Activated CD8-positive, alpha-beta T cell treated with anti-CD3 and anti-CD28 coated beads for 36 hours (primary cell): ENCODE results near the gene GRM8. TPM values are rescaled to one million over a fixed set of nuclear protein-coding genes. Genes with fewer than 3 reads are reported as not detected.

Experiments used
- ATAC-seq: fragments of 200-7000 bp; cut with Tn5 transposase; one replicate; pipeline ENCODE4 v1.10.0; 2021; ENCODE audit warnings: mild to moderate bottlenecking, moderate library complexity
- CTCF ChIA-PET: fragments of 350-600 bp; sonication (Branson Sonifier 250); formaldehyde crosslinking; loops from one replicate; lab custom pipeline; 2021; ENCODE audit warnings: antibody characterized with exemption; lab: Charles Lee
- POLR2A ChIA-PET: fragments of 350-600 bp; sonication (Branson Sonifier 250); formaldehyde crosslinking; loops from one replicate; lab custom pipeline; 2021; ENCODE audit warnings: antibody characterized with exemption; lab: Charles Lee
- DNase-seq: peaks from one replicate; pipeline ENCODE4 v3.0.0-alpha.2; 2020
- H3K27ac Mint-ChIP-seq: one replicate; pipeline ENCODE4 v1.8.0; 2021; ENCODE audit warnings: mild to moderate bottlenecking, mixed read lengths
- H3K27me3 Mint-ChIP-seq: one replicate; pipeline ENCODE4 v1.8.0; 2021; ENCODE audit warnings: mixed read lengths
- H3K36me3 Mint-ChIP-seq: one replicate; pipeline ENCODE4 v1.8.0; 2021; ENCODE audit warnings: low read depth, mixed read lengths
- H3K4me1 Mint-ChIP-seq: one replicate; pipeline ENCODE4 v1.8.0; 2021; ENCODE audit warnings: low read depth, mixed read lengths
- H3K4me3 Mint-ChIP-seq: one replicate; pipeline ENCODE4 v1.8.0; 2021; ENCODE audit warnings: mild to moderate bottlenecking, moderate library complexity, mixed read lengths
- H3K9me3 Mint-ChIP-seq: one replicate; pipeline ENCODE4 v1.8.0; 2021; ENCODE audit warnings: mixed read lengths
- intact Hi-C: fragments of 100-400 bp; cut with micrococcal nuclease; formaldehyde crosslinking; loops from one replicate; pipeline ENCODE4 v1.10.0; 2022
- total RNA-seq, 2 experiments: library from RNA; stranded (reverse); gene quantifications; one replicate each; pipeline ENCODE4 v1.2.3, GENCODE V29; 2021
- TF ChIP-seq, protein P1 (sequence below): fragments of 200-600 bp; IDR thresholded peaks from one replicate; pipeline ENCODE4 v1.8.0; 2022; ENCODE audit warnings: antibody characterized with exemption, mild to moderate bottlenecking

GRM8 gene
- total RNA-seq, 2 experiments from 2014 or later, result not detected

DNA sequence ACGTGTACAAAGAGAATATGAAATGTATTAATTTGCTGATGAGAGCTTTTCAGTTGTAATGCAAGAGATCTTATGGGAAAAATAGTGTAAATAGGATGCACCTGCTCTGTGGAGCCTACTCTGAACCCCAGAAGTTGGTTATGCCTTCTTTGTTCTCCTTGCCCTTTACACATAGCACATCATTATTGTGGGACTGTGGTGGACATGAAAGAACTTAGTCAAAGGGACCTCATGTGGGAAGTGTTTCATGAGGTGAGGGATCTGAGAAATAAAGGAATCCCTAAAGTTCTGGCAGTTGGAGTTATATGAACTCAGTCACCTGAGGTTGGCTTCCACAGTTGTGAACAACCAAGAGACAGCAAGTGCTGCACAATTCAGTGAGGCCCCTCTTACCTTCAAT is 66.1 kb downstream of the GRM8 start:
- POLR2A ChIA-PET, result no interaction called here
- H3K4me1 Mint-ChIP-seq, result peaks cover 11% of the 10 kb centered on the region
- H3K27ac Mint-ChIP-seq, result no peak overlapping the region
- TF ChIP-seq, protein P1, sequence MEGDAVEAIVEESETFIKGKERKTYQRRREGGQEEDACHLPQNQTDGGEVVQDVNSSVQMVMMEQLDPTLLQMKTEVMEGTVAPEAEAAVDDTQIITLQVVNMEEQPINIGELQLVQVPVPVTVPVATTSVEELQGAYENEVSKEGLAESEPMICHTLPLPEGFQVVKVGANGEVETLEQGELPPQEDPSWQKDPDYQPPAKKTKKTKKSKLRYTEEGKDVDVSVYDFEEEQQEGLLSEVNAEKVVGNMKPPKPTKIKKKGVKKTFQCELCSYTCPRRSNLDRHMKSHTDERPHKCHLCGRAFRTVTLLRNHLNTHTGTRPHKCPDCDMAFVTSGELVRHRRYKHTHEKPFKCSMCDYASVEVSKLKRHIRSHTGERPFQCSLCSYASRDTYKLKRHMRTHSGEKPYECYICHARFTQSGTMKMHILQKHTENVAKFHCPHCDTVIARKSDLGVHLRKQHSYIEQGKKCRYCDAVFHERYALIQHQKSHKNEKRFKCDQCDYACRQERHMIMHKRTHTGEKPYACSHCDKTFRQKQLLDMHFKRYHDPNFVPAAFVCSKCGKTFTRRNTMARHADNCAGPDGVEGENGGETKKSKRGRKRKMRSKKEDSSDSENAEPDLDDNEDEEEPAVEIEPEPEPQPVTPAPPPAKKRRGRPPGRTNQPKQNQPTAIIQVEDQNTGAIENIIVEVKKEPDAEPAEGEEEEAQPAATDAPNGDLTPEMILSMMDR, result no peak
- no peaks in the 10 kb centered on the region for H3K9me3 Mint-ChIP-seq
- no peaks in the 10 kb centered on the region for H3K36me3 Mint-ChIP-seq
- CTCF ChIA-PET, result no interaction called here
- H3K4me3 Mint-ChIP-seq, result no peak overlapping the region
- DNase-seq, result no peak
- no peak for ATAC-seq
- intact Hi-C loops, result no loop called here
- H3K27me3 Mint-ChIP-seq, result peaks cover 7% of the 10 kb centered on the region

DNA sequence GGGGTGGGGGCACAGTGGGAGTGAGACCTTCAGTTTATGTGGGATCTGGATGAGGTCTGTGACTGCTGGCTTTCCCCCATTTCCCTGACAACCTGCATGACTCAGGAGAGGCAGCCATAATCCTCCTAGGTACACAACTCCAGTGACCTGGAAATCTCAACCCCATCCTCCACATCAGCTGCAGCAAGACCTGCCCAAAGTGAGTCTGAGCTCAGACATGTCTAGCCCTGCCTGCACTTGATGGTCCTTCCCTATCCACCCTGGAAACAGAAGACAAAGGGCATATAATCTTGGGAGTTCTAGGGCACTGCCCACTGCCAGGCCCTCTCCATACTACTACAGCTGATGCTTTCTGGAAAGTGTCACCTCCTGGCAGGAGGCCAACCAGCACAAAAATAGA is 75.6 kb downstream of the GRM8 start:
- Mint-ChIP-seq H3K36me3 (no peaks in the 10 kb centered on the region), H3K4me3 (no peak overlapping the region), H3K27me3 (peaks cover 9% of the 10 kb centered on the region), H3K4me1 (no peaks in the 10 kb centered on the region), H3K27ac (no peak overlapping the region), H3K9me3 (peaks cover 5% of the 10 kb centered on the region)
- ChIA-PET POLR2A (no interaction called here), CTCF (no interaction called here)
- DNase-seq (no peak), ATAC-seq (no peak)
- intact Hi-C loops, result no loop called here
- TF ChIP-seq, protein P1, result no peak

DNA sequence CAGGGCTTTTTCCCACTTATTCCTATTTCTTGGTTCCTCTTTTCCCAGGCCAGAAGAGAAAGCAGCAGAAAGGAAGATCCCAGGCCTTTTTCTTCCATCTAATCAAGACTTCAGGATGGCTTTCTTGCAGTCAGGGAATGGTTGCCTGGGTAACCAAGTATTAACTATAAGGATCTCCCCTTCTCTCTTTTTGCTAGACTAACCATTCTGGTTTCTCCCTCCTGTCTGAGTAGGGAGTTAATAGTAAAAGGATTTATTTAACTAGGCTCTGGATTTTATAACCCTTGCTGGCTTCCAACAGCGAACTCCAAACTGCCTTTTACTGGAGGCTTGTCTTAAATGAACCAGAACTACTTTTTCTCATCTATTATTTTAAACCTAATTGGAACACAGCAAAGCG is 90.4 kb downstream of the GRM8 start:
- ChIA-PET POLR2A (no interaction called here), CTCF (no interaction called here)
- intact Hi-C loops, result no loop called here
- H3K27me3 Mint-ChIP-seq, result no peaks in the 10 kb centered on the region
- no peaks in the 10 kb centered on the region for H3K36me3 Mint-ChIP-seq
- H3K4me1 Mint-ChIP-seq, result no peaks in the 10 kb centered on the region
- DNase-seq, result no peak
- H3K27ac Mint-ChIP-seq, result no peak overlapping the region
- no peak for ATAC-seq
- no peak overlapping the region for H3K4me3 Mint-ChIP-seq
- no peaks in the 10 kb centered on the region for H3K9me3 Mint-ChIP-seq
- TF ChIP-seq, protein P1, result no peak

DNA sequence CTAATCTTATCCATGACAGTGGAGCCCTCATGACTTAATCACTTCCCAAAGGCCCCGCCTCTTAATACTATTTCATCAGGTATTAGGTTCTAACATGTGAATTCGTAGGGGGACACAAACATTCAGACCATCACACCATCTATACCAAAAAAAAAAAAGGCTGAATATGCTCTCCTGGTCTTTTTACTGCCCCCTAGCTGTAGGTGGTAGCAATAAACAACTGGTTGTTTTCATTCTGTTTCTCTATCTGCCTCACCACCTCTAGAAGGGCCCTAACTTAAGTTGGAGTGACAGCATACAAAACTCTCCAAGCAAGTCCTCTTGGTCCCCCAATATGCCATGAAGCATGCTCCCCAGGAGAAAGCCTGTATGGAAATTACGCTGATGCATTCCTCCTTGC is 94.1 kb downstream of the GRM8 start:
- CTCF ChIA-PET, result interaction anchor here (1.2 kb wide), 1 partner anchor 12 kb away, joined by 3 read pairs; no protein-coding TSS in a partner anchor

DNA sequence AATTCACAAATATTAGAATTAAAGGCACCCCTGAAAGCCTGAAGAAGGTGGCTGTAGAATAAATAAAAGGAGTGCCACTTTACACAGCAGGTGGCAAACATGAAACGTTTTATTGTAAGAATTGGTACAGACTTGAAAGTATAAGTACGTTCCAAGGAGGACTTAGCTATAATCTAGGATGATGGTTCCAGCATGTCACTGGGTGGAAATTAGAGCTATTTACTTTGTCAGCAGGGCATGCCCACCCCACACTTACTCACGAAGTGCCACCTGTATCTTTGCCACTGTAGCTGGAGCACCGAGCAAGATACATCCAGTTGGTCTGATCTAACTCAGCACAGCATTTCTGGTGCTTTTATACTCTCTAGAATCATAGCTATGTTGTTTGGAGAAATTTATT is 97.8 kb downstream of the GRM8 start:
- intact Hi-C loops, result no loop called here
- Mint-ChIP-seq H3K36me3 (no peaks in the 10 kb centered on the region), H3K27me3 (peaks cover 10% of the 10 kb centered on the region), H3K4me3 (no peak overlapping the region), H3K27ac (no peak overlapping the region), H3K9me3 (no peaks in the 10 kb centered on the region), H3K4me1 (no peaks in the 10 kb centered on the region)
- DNase-seq (no peak), ATAC-seq (no peak)
- TF ChIP-seq, protein P1, result no peak
- ChIA-PET CTCF (no interaction called here), POLR2A (no interaction called here)

More for the DNA sequence above, 94.1 kb downstream of the GRM8 start:
- no peaks in the 10 kb centered on the region for H3K36me3 Mint-ChIP-seq
- no peaks in the 10 kb centered on the region for H3K4me1 Mint-ChIP-seq
- intact Hi-C loops, result no loop called here
- no peak for DNase-seq
- H3K27me3 Mint-ChIP-seq, result peaks cover 8% of the 10 kb centered on the region
- H3K27ac Mint-ChIP-seq, result no peak overlapping the region
- H3K4me3 Mint-ChIP-seq, result no peak overlapping the region
- peak; percentile 39 for ATAC-seq
- H3K9me3 Mint-ChIP-seq, result no peaks in the 10 kb centered on the region
- POLR2A ChIA-PET, result no interaction called here
- TF ChIP-seq, protein P1, result peak; percentile 52
